ENCODE data around the gene FSIP1.

DNA sequence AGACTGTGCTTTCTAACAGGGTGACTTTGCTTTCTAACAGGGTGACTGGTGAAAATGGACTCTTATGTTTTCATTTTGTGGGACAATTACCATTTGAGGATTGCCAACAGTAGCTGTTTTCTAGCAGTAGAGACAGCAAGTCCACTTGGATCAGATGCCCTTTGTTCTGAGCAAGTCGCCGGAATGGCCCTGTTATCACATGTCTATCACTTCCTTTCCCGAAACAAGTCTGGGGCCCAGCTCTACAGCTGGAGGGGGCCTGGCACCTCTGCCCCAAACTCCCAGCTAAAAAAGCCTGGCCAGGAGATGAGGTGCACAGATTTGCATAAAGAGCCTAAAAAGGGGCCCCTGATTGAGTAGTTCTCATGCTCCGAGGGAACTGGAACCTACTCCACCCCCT, 157.2 kb downstream of the FSIP1 start:
- TF ChIP-seq POLR2A (IDR thresholded peaks at IDR 0.05) (no peak), CTCF (IDR thresholded peaks at IDR 0.05) (no peak), EP300 (IDR thresholded peaks at IDR 0.05) (no peak)

Data from ovary (tissue), 3 donors.